GM08714 (cell line): ENCODE measurements around the gene OR51Q1.

ENCODE experiments used
- H3K4me3 ChIP-seq: fragments of 200-500 bp; sonication (Bioruptor generic); 2 replicates; pipeline ENCODE4 v1.5.1; 2014; ENCODE audit warnings: mild to moderate bottlenecking, low read length, inconsistent platforms
- ZNF274 ChIP-seq: IDR thresholded peaks from 2 replicates; pipeline ENCODE4 v1.6.1; 2012; ENCODE audit warnings: mild to moderate bottlenecking, low read depth, low read length

The OR51Q1 gene

DNA sequence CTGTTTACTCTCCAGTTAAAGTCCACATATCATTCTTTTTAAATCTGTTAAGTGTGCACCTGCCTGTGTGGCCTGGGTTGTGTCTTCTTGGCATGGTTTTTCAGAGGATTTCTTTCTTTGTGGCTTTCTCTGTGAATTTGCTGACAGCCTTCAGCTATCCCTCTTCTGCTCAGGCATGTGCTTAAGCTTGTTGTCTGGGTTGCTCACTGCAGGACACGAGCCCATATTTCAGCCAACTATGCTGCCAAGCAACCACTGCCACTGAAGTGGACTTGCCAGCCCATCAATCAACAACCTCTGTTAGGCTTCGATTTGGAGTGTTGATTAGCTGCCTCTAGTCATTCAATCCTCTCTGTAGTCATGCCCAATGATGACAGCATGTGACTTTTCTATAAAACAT lies 45.6 kb downstream of the OR51Q1 start:
- H3K4me3 ChIP-seq = no peak overlapping the region
- no peak for TF ChIP-seq ZNF274
